Measurements from ENCODE around the gene CACNA2D4. TPM values are rescaled to one million over a fixed set of nuclear protein-coding genes. Genes with fewer than 3 reads are reported as not detected.
A peak's percentile ranks its signal among the peaks of the same experiment; 100 is the strongest.

The CACNA2D4 gene
- total and polyA plus RNA-seq, 2 of the 13 experiments (the other 11 are each of a cell fraction or from before 2014, with no cell fraction given): 14.2 to 136 TPM

DNA sequence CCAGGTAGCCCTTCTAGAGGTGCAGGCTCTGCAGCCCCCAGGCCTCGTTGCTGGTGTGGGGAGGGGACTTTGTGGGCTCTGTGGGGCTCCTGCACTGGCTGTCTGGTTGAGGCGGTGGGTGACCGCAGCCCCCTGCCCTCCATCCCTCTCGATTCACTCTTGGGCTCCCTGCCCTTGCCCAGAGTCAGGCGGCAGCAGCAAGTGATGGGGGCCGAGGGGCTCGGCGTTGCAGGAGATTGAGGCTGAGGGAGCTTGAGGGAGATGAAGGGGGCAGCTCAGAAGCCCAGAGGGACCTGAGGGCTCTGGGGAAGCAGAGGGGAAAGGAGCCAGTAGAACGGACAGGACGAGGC lies 107.5 kb downstream of the CACNA2D4 start:
- H3K27me3 ChIP-seq (ENCODE audit: control insufficient read depth in 1 of 2, insufficient read depth in 2 of 2, low read length in 2 of 2): no peaks in the 10 kb centered on the region

DNA sequence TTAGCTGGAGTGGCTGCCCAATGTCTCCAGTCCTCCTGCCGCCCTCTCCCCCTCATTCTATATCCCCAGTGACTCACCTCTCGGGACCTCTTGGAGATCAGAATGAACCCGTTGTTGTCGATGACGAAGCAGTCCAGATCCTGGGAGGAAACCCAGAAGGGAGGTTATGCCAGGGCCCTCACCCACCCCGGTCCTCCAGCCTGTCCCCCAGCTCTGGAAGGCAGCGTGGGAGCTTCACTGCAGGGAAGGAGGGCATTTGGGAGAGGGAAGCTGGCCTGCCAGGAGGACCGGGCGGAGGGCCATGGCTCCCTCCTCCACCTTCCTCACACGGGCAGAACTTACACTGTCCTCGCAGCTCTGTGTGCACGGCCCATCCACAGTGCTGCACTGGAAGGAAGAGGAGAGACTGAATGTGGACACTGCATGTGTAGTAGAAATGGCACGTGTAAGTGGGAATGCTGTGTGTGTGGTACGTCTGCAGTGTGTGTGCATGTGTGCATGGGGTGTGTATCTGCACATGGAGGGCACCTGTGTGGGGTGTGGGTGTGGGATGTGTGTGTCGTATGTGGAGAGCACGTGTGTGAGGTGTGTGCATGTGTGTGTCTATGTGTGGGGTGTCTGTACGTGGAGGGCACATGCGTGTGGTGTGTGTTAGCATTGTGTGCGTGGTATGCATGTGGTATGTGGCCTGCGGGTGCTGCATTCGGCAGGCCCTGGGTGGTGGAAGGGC lies 108.1 kb downstream of the CACNA2D4 start:
- Histone ChIP-seq H2AFZ (ENCODE audit: low read length) (no peak overlapping the region), H3K27me3 (ENCODE audit: control insufficient read depth in 1 of 2, insufficient read depth in 2 of 2, low read length in 2 of 2) (no peaks in the 10 kb centered on the region), H4K20me1 (ENCODE audit: insufficient read depth, low read length) (no peaks in the 10 kb centered on the region), H3K4me3 (replicated peaks in 1 of 3; ENCODE audit: insufficient read depth in 1 of 3, low read depth in 2 of 3, low read length in 3 of 3) (peak overlapping the region in 2 of 3 experiments; percentile 79 to 80; a peak in 4 of 6 replicates), H3K36me3 (replicated peaks in 1 of 2; ENCODE audit: control insufficient read depth in 1 of 2, insufficient read depth in 2 of 2, low read length in 2 of 2) (no peaks in the 10 kb centered on the region), H3K9ac (ENCODE audit: insufficient read depth, low read depth, low read length) (peak overlapping the region; percentile 79), H3K9me3 (ENCODE audit: low read length) (no peaks in the 10 kb centered on the region), H3K4me1 (ENCODE audit: insufficient read depth, low read length) (peaks cover 94% of the 10 kb centered on the region), H3K4me2 (ENCODE audit: low read depth, low read length) (peak overlapping the region; percentile 89), H3K27ac (ENCODE audit: extremely low read length, insufficient read depth, low read length) (peak overlapping the region; percentile 75), H3K79me2 (ENCODE audit: insufficient read depth, low read length) (peaks cover 4% of the 10 kb centered on the region)
- intact Hi-C loops (cut with micrococcal nuclease; ENCODE audit: unreplicated experiment): no loop called here
- in situ Hi-C loops (cut with HindIII; ENCODE audit: extremely low pct_ligation_motif_present, low pct_unique_long_range_greater_than_20kb): no loop called here
- no peak for DNase-seq (ENCODE audit: low spot score)
- ChIA-PET CTCF (ENCODE audit: low intra/inter-chr PET ratio, low total read pairs) (no interaction called here), POLR2A (interaction anchor here (1.2 to 5.7 kb wide), 3 partner anchors 10 to 27 kb away, joined by 4 to 31 read pairs (median 15); no protein-coding TSS in a partner anchor)
- peak; percentile 54 for FAIRE-seq
- no peak for ATAC-seq
- WGBS (ENCODE audit: low lambda C conversion rate): 78% methylated on average over 15 of the region's 21 CpGs
- BruUV-seq (replicated peaks): no TSS peak
- TF ChIP-seq MXI1 (IDR thresholded peaks at IDR 0.05; ENCODE audit: borderline replicate concordance, low read depth, low read length): no peak
- no peak for TF ChIP-seq ETV6 (CRISPR knock-in tag; conservative IDR thresholded peaks at IDR 0.05)
- no peak for TF ChIP-seq HNRNPUL1 (IDR thresholded peaks at IDR 0.05; ENCODE audit: low read depth, low read length)
- peak; percentile 69 for TF ChIP-seq FOSL2 (CRISPR knock-in tag; IDR thresholded peaks at IDR 0.05)
- TF ChIP-seq ZNF274 (CRISPR knock-in tag; IDR thresholded peaks at IDR 0.05): no peak
- TF ChIP-seq ELF4 (CRISPR knock-in tag; IDR thresholded peaks at IDR 0.05; ENCODE audit: borderline replicate concordance): no peak
- TF ChIP-seq TEAD2 (CRISPR knock-in tag; IDR thresholded peaks at IDR 0.05): no peak
- TF ChIP-seq, protein P1, sequence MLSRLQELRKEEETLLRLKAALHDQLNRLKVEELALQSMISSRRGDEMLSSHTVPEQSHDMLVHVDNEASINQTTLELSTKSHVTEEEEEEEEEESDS (CRISPR knock-in tag; IDR thresholded peaks at IDR 0.05; ENCODE audit: borderline replicate concordance): no peak
- no peak for TF ChIP-seq HNRNPH1 (optimal IDR thresholded peaks at IDR 0.05; ENCODE audit: low read depth, low read length)
- no peak for TF ChIP-seq ZNF263 (CRISPR knock-in tag; IDR thresholded peaks at IDR 0.05)
- TF ChIP-seq, protein P2, sequence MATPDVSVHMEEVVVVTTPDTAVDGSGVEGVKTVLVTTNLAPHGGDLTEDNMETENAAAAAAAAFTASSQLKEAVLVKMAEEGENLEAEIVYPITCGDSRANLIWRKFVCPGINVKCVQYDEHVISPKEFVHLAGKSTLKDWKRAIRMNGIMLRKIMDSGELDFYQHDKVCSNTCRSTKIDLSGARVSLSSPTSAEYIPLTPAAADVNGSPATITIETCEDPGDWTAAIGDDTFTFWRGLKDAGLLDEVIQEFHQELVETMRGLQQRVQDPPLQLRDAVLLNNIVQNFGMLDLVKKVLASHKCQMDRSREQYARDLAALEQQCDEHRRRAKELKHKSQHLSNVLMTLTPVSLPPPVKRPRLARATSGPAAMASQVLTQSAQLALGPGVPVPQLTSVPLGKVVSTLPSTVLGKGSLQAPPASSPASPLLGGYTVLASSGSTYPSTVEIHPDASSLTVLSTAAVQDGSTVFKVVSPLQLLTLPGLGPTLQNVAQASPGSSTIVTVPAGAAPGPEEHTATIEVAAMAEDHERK (CRISPR knock-in tag; IDR thresholded peaks at IDR 0.05; ENCODE audit: low read depth): no peak

More for the DNA sequence above, 107.5 kb downstream of the CACNA2D4 start:
- no peak for DNase-seq (ENCODE audit: low spot score)
- intact Hi-C loops (cut with micrococcal nuclease; ENCODE audit: unreplicated experiment): no loop called here
- WGBS (ENCODE audit: low lambda C conversion rate): 50% methylated on average over 7 of the region's 10 CpGs
- peak overlapping the region; percentile 79 for H3K9ac ChIP-seq (ENCODE audit: insufficient read depth, low read depth, low read length)
- peak; percentile 16 for TF ChIP-seq RBM22 (optimal IDR thresholded peaks at IDR 0.05; ENCODE audit: low read length)
- 0 out of 2 replicates have a peak, but pooled peaks have one; percentile 1 for TF ChIP-seq DPF2 (CRISPR knock-in tag; IDR thresholded peaks at IDR 0.05; ENCODE audit: borderline replicate concordance, low read depth)
- TF ChIP-seq RBFOX2 (IDR thresholded peaks at IDR 0.05; ENCODE audit: low read depth, low read length): peak; percentile 72
- peak; percentile 14 for TF ChIP-seq RBM39 (IDR thresholded peaks at IDR 0.05; ENCODE audit: low read depth, low read length, poor library complexity, severe bottlenecking)
- TF ChIP-seq KDM5B (CRISPR knock-in tag; IDR thresholded peaks at IDR 0.05; ENCODE audit: borderline replicate concordance): peak; percentile 39; the same call in 1 of the 2 replicates
- no peak for TF ChIP-seq ZNF720 (CRISPR knock-in tag; IDR thresholded peaks at IDR 0.05)
- TF ChIP-seq ZNF383 (CRISPR knock-in tag; IDR thresholded peaks at IDR 0.05; ENCODE audit: borderline replicate concordance): 0 out of 2 replicates have a peak, but pooled peaks have one; percentile 13
- TF ChIP-seq ZFP41 (CRISPR knock-in tag; IDR thresholded peaks at IDR 0.05; ENCODE audit: borderline replicate concordance): 0 out of 2 replicates have a peak, but pooled peaks have one; percentile 1
- peak; percentile 0 for TF ChIP-seq ZNF883 (CRISPR knock-in tag; IDR thresholded peaks at IDR 0.05; ENCODE audit: not compliant biosample characterization)
- TF ChIP-seq ZNF282 (IDR thresholded peaks at IDR 0.05; ENCODE audit: partially characterized antibody): no peak
- TF ChIP-seq ZNF333 (CRISPR knock-in tag; IDR thresholded peaks at IDR 0.05; ENCODE audit: borderline replicate concordance): 0 out of 2 replicates have a peak, but pooled peaks have one; percentile 14
- peak; percentile 85 for TF ChIP-seq AGO2 (optimal IDR thresholded peaks at IDR 0.05; ENCODE audit: low read depth, low read length)
- TF ChIP-seq AGO1 (IDR thresholded peaks at IDR 0.05; ENCODE audit: low read depth, low read length, poor library complexity, severe bottlenecking): peak; percentile 29
- TF ChIP-seq ZNF343 (CRISPR knock-in tag; IDR thresholded peaks at IDR 0.05): 0 out of 2 replicates have a peak, but pooled peaks have one; percentile 35
- no peak for TF ChIP-seq PCBP1 (IDR thresholded peaks at IDR 0.05; ENCODE audit: borderline replicate concordance, low read depth, low read length)
- in situ Hi-C loops (cut with HindIII; ENCODE audit: extremely low pct_ligation_motif_present, low pct_unique_long_range_greater_than_20kb): no loop called here
- peak overlapping the region; percentile 63 to 80 (median 79); a peak in 5 of 6 replicates for H3K4me3 ChIP-seq (replicated peaks in 1 of 3; ENCODE audit: insufficient read depth in 1 of 3, low read depth in 2 of 3, low read length in 3 of 3)
- peak overlapping the region; percentile 89 for H3K4me2 ChIP-seq (ENCODE audit: low read depth, low read length)
- ChIA-PET CTCF (ENCODE audit: low intra/inter-chr PET ratio, low total read pairs) (no interaction called here), POLR2A (interaction anchor here (1.2 to 5.7 kb wide), 3 partner anchors 10 to 27 kb away, joined by 4 to 31 read pairs (median 15); no protein-coding TSS in a partner anchor)
- ATAC-seq: no peak
- peak overlapping the region; percentile 75 for H3K27ac ChIP-seq (ENCODE audit: extremely low read length, insufficient read depth, low read length)
- H4K20me1 ChIP-seq (ENCODE audit: insufficient read depth, low read length): no peaks in the 10 kb centered on the region
- H3K9me3 ChIP-seq (ENCODE audit: low read length): no peaks in the 10 kb centered on the region
- H3K79me2 ChIP-seq (ENCODE audit: insufficient read depth, low read length): peaks cover 4% of the 10 kb centered on the region
- H3K36me3 ChIP-seq (replicated peaks in 1 of 2; ENCODE audit: control insufficient read depth in 1 of 2, insufficient read depth in 2 of 2, low read length in 2 of 2): no peaks in the 10 kb centered on the region
- FAIRE-seq: no peak
- no TSS peak for BruUV-seq (replicated peaks)
- H3K4me1 ChIP-seq (ENCODE audit: insufficient read depth, low read length): peaks cover 99% of the 10 kb centered on the region
- H2AFZ ChIP-seq (ENCODE audit: low read length): no peak overlapping the region
